DOHH2 (cell line): ENCODE data around the gene GLRX2.

Source experiments
- CTCF ChIP-seq: fragments of 200-600 bp; sonication (generic); IDR thresholded peaks from one replicate; pipeline ENCODE4 v1.5.1; 2014; ENCODE audit warnings: antibody characterized with exemption, mild to moderate bottlenecking, low read depth, low read length; ENCODE audit not compliant: poor library complexity, severe bottlenecking
- EZH2phosphoT487 ChIP-seq: fragments of 200-600 bp; sonication (generic); IDR thresholded peaks from 2 replicates; pipeline ENCODE4 v1.6.1; 2017; ENCODE audit warnings: borderline replicate concordance, mild to moderate bottlenecking, antibody characterized with exemption, low read length, moderate library complexity, mixed read lengths

GRCh38 chr1:193090865-193091264 lies 14.3 kb downstream of the GLRX2 start:
- no peak for TF ChIP-seq CTCF
- TF ChIP-seq EZH2phosphoT487: no peak
